ENCODE results near the gene IGFBPL1.
"Not testable (repeated sequence)": the region's sequence is repeated elsewhere in the genome, so short reads cannot be mapped to it uniquely, and the experiment has no call there.

The IGFBPL1 gene

GRCh38 chr9:38395653-38396370 is 28.4 kb downstream of the IGFBPL1 start:
- DNase-seq, result no peak

DNA sequence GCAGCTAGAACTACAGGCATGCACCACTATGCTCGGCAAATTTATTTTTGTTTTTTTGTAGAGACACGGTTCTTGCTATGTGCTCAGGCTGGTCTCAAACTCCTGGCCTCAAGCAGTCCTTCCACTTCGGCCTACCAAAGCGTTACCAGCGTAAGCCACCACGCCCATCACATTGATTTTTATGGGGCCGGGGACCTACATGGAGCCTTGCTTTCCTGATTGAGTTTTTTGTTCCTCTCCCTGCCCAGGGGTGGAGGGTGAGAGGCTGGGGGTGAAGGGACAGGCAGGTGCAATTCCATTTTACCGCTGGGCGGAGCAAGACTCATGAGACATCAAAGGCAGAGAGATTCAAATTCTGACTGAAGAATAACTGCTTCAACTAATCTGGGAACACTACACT is 29.8 kb downstream of the IGFBPL1 start:
- DNase-seq, result no peak

GRCh38 chr9:38393128-38393796 is 31.0 kb downstream of the IGFBPL1 start:
- peak; percentile 32 for DNase-seq

- peak; percentile 95 for DNase-seq
Measured at GRCh38 chr9:38392235-38393127, 31.8 kb downstream of the IGFBPL1 start, which contains the start of gene ALDH1B1. Gene ALDH1B1 (plus strand): TSS chr9:38392702. CDS start chr9:38395749, 3,047 bp downstream.

DNA sequence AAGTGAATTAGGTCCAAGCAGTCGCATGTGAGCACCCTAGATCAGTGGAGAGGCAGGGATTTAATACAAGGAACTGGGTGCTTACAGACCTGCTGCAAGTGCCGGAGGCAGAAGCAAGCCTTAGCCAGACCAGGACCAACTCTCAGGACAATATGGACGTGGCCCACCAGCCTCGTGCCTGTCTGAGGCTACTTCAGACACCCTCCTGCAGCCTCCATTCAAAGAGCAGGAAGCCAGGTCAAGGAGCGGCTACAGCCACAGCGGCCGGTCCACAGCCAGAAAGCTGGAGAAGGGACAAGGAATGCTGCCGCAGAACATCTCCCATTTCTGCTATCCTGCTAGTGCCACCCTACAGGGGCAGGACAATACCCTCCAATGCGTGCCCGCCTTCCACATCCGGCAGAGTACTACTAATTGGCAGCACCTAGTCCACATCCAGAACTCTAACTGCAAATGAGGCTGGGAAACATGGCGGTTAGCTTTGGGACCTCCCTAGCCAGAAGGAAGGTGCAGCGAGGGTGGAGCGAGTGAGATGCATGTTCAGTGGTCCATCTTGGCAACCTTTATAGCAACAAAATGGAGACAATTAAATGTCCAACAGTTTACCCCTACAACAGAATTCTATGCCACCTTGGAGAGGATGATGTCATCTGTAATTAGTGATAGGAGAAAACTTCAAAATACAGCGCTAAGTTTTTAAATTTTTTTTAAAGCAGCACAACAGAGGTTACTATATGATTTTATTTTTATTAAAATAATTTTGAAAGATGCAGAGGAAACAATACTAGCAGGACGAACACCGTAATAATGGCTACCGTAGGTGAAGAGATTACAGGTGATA is 32.8 kb downstream of the IGFBPL1 start:
- DNase-seq, result no peak

DNA sequence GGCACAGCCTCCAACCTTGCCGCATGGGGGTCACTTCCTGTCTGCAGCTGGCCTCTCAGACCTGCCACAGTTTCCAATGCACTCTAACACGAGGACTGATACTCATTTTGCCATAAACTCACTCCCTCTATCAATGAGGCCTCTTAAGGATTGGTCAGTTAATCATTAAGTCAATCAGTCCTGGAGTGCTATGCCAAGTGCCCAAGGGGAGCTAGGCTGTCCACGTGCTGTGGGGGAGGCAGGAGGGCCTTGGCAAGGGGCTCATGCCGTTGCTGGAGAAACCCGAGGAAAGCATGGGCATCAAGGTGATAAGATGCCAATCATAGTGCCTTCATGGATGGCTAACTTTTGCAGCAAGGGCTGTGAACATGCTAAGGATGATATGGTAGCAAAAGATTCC is 33.4 kb downstream of the IGFBPL1 start:
- DNase-seq, result no peak

GRCh38 chr9:38390442-38390841 is 33.8 kb downstream of the IGFBPL1 start:
- no peak for DNase-seq

- no peak for DNase-seq
Measured at GRCh38 chr9:38389313-38389712, 34.9 kb downstream of the IGFBPL1 start.

DNA sequence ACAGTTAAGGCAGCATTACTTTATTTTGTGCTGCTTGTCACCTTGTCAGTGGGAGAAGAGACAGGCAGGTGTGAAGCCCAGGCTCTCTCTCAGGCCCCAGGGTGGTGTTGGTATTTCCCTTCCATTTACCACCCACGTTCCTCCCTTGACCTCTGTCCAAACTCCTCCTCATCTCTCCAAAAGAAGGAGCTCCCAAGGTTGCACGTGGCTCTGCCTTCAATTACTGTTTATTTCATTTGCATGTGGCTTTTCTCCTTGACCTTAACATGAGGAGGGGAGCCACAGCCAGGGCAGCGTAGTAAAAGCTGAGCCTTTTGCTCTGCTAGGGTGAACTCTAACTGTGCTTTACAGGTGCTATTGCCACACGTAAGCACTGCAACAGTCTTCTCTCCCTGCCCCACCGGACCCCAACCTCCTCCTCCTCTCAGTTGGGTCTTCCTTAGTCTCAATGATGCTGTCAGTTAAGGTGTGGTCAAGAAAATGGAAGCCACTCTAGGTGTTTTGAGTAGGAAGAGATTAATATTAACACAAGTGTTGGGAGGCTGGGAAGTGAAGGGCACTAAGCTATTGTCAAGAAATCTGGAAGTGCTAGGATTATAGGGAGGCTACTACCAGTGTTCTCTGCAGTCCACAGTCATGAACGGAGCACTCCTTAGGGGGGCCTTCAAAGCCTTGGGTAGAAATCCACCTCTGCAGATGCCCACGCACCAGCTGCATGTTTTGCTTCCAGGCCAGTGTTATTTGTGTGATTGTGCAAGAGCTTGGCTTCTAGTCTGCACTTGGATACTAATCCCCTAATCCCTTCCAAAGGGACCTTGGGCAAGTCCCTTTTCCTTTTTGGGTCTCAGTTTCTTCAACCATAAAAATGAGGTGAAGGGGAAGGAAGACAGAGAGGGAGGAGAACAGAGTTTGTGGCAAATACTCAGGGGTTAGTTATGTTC is 35.7 kb downstream of the IGFBPL1 start:
- peak; percentile 24 for DNase-seq

GRCh38 chr9:38387751-38388150 is 36.5 kb downstream of the IGFBPL1 start:
- no peak for DNase-seq

DNA sequence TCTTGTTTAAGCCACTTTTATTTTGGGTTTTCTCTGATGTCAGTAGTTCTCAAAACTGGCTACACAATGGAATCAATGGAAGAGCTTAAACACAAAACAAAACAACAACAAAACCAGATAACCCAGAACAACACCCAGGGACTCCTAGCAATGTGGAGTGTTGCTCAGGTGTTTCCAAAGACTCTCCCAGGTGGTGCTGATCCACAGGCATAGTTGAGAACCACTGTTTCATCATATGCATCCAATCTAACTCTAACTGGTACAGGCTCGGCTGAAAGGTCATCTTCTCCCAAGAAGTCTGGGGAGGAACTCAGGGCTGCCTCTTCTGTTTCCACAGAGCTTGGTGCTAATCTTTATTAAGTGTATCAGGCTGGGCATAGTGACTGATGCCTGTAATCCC is 37.2 kb downstream of the IGFBPL1 start:
- DNase-seq, result no peak

DNA sequence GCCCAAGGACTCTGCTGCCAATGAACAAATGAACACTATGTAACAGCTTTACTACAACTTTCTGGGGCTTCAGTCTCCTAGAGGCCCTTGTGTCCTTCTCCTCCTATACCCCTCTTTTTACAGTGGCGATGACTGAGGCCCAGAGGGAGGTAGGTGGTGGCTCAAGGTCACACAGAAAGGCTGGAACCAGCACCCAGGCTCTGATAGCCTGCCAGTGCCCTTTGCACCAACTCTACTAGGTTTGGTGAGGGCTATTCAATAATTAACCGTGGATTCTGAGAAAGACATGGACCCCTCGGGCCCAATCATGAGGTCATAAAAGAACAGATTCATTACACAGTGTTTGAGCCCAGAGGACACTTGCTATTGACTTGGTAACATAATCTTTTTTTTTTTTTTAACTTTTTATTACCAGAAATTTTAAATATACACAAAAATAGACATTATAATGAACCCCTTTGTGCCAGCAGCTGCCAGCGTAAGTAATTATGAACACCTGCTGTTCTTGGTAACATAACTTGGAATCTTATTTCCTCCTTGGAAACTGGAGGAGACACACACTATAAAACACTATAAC is 37.8 kb downstream of the IGFBPL1 start:
- DNase-seq, result peak; percentile 85

DNA sequence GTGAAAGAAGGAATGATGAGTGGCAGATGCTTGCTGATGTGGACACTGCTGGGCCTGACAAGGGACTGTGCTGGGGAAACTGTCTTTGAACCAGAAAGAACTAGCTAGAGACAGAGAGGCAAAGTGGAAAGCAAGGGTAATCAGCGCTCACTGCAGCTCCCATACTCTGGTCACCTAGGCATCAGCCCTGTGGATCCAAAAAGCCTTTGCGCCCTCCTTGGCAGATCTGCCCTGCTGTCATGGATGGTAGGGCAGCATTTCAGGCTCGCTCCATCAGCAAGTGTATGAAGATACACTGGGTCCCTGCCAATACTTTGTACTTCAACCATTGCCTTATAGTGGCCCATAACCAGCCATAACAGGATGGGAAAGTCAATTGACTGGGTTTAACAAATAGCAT is 38.4 kb downstream of the IGFBPL1 start:
- DNase-seq, result no peak

DNA sequence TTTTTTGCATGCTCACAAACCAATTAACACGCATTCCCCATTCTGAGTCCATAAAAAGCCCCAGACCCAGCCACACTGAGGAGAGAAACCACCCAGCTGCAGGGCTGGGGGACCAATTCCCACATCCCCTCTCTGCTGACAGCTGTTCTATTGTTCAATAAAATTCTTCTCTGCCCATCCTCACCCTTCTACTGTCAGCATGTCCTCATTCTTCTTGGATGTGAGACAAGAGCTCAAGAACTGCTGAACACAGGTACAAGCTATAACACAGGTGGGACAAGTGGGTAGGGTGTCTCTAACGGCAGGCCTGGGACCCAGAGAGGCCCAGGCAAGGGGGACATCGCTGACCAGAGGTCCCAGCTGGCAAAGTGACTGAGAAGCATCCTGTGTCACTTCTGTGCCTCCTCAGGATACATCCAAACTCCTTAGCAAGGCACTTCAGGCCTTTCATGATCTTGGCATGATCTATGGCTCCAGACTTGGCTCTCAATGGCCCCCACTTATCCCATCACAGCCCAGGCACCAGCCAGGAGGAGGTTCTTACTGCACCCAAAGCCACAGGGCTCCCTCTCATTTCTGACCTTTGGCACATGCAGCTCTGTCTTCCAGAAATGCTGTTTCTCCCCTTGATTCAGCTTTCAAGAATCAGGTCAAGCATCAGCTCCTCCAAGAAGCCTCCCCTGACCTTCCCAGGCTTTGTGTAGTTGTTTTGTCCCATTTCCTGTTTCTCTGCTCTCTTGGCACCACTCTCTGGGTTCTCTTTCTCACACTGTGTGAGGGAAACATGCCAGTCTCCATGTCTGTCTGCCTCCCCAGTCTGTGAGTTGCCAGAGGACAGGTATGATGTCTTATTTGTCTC is 39.0 kb downstream of the IGFBPL1 start:
- no peak for DNase-seq

DNA sequence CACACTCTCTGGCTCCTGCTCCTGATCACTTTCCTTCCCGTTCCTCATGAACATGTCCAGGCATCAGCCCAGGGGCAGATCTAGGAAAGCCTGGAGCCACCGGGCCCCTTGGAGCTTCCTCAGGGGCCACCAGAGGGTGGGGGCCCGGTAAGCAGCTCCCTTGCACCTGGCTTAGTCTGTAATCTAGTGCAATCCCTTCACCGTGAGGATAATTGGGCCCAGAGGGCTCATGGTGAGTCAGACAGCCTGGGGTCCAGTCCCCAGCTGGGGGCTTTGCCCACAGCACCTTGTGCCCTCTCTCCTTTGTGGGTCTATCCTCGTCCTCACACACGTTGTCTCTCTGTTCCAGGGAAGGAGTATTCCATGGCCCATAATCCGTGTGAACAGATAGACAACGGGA is 42.1 kb downstream of the IGFBPL1 start:
- DNase-seq, result no peak

DNA sequence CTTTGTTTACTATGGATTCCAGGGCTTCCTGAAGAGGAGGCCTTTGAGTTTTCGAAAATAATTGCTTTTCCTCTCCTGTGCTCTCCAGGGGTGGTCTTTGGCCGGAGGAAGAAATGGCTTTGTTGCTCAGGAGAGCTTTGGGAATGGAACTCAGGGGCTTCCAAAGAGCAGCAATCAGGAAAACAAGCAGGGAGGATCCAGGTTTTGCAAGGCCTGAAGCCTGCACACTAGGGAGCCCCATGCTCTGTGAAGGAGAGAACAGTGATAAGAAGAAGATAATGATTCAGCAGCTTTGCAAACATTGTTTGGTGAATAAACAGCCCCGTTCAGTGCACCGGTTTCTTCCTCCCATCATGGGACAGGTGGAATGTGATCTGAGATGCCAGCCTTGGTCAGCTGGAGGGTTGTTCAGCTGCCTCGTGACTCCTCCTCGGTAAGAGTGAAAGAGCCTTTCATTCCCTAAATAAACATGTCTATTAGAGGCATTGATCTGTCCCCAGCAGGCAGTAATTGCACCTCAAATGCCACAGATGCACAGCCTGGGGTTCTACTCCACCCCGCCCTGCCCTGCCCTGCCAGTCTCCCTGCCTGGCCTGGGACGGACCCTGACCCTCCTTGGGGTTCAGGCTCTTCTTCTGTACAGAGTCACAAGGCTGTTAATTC is 43.3 kb downstream of the IGFBPL1 start:
- peak; percentile 96 for DNase-seq

DNA sequence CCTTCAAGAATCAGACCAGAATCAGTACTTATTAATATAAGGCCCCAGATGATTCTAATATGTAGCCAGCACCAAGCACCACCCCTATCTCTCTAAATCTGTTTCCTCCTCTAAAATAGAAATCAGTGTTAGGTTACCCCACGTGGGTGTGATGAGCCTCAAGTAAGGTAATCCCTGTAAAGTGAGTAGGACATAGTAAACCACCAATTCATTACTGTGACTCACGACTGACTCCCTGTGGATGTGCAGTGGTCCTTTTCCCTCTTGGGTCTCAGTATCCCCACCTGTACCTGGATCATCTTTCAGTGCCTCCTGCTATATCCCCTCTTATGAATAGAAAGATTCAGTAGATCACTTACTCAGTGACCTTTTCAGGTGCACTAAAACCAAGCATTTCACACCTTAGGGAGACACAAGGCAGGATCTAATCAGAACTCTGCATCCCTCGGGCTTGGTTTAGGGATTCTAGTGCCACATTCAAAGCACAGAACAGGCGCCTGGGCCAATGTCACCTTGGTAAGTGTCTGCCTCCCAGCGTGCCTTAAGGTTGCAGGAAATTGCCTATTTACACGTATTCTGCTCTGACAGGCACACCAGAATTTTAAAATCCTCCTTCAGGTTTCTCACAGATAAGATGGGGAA is 43.9 kb downstream of the IGFBPL1 start:
- peak; percentile 70 for DNase-seq

GRCh38 chr9:38377336-38378083 is 46.7 kb downstream of the IGFBPL1 start:
- not testable (repeated sequence) for DNase-seq
